B cell (primary cell): ENCODE measurements around the gene CD200. TPM values are rescaled to one million over a fixed set of nuclear protein-coding genes. Genes with fewer than 3 reads are reported as not detected.
A peak's percentile ranks its signal among the peaks of the same experiment; 100 is the strongest.

Experiments
- ATAC-seq: fragments of 200-7000 bp; cut with Tn5 transposase; one replicate; pipeline ENCODE4 v1.10.0; 2021; ENCODE audit warnings: low read depth, mild to moderate bottlenecking, moderate number of reproducible peaks, moderate library complexity
- CTCF ChIA-PET: fragments of 350-600 bp; sonication (Branson Sonifier 250); formaldehyde crosslinking; loops from one replicate; lab custom pipeline; 2021; ENCODE audit warnings: antibody characterized with exemption, inconsistent platforms; lab: Charles Lee
- POLR2A ChIA-PET: fragments of 350-600 bp; sonication (Branson Sonifier 250); formaldehyde crosslinking; loops from one replicate; lab custom pipeline; 2021; ENCODE audit warnings: antibody characterized with exemption; lab: Charles Lee
- DNase-seq: peaks from one replicate; pipeline ENCODE4 v3.0.0; 2013
- H2AFZ ChIP-seq: 2 replicates; pipeline ENCODE4 v1.6.1; 2012; ENCODE audit warnings: mild to moderate bottlenecking, low read depth, low read length; ENCODE audit not compliant: insufficient read depth, poor library complexity, severe bottlenecking
- H3K27ac ChIP-seq, 2 donors: 1 replicate in 1 of 2; 2 replicates in 1 of 2; pipeline ENCODE4 v1.5.1; 2012 to 2013; ENCODE audit warnings: low read length in 2 of 2, mild to moderate bottlenecking in 2 of 2, moderate library complexity in 1 of 2
- H3K27me3 ChIP-seq, 4 experiments: fragments of 200-600 bp in 1 of 4; sonication (generic) in 1 of 4; replicated peaks in 1 of 4; 1 replicate in 2 of 4; 2 replicates in 2 of 4; pipeline versions ENCODE4 v1.6.1 to v1.7.0; 2013 to 2016; ENCODE audit warnings: low read length in 3 of 4, mild to moderate bottlenecking in 2 of 4, mixed read lengths in 1 of 4, moderate library complexity in 1 of 4; ENCODE audit not compliant: insufficient read depth in 4 of 4, control insufficient read depth in 3 of 4; ENCODE audit errors: control extremely low read depth in 1 of 4
- H3K36me3 ChIP-seq, 2 experiments: replicated peaks in 1 of 2; 1 replicate in 1 of 2; 2 replicates in 1 of 2; pipeline versions ENCODE4 v1.6.1 to v1.7.1; 2013; ENCODE audit warnings: low read length in 1 of 2; ENCODE audit not compliant: insufficient read depth in 2 of 2, control insufficient read depth in 1 of 2; ENCODE audit errors: control extremely low read depth in 1 of 2, extremely low read depth in 1 of 2
- H3K4me1 ChIP-seq, 2 donors: fragments of 200-600 bp in 1 of 2; sonication (generic) in 1 of 2; 1 replicate in 1 of 2; 2 replicates in 1 of 2; pipeline versions ENCODE4 v1.5.1 to v1.6.1; 2013 to 2017; ENCODE audit warnings: low read length in 2 of 2; ENCODE audit not compliant: control insufficient read depth in 2 of 2, insufficient read depth in 2 of 2
- H3K4me2 ChIP-seq: replicated peaks from 2 replicates; pipeline ENCODE3; 2012; ENCODE audit warnings: mild to moderate bottlenecking, low read depth, low read length; ENCODE audit not compliant: poor library complexity, severe bottlenecking
- H3K4me3 ChIP-seq, 5 experiments: fragments of 200-600 bp in 1 of 5; sonication (generic) in 1 of 5; 1 replicate in 3 of 5; 2 replicates in 2 of 5; pipeline versions ENCODE4 v1.5.1 to v1.7.0; 2011 to 2016; ENCODE audit warnings: low read length in 4 of 5, mild to moderate bottlenecking in 4 of 5, low read depth in 2 of 5, control low read depth in 1 of 5, moderate library complexity in 1 of 5; ENCODE audit not compliant: insufficient read depth in 1 of 5; ENCODE audit errors: control extremely low read depth in 1 of 5, extremely low read depth in 1 of 5
- H3K79me2 ChIP-seq: fragments of 200-600 bp; sonication (generic); one replicate; pipeline ENCODE4 v1.6.0; 2016; ENCODE audit warnings: low read length; ENCODE audit not compliant: control insufficient read depth, insufficient read depth
- H3K9ac ChIP-seq: fragments of 200-600 bp; sonication (generic); 2 replicates; pipeline ENCODE4 v1.6.1; 2017; ENCODE audit warnings: mild to moderate bottlenecking, low read length, moderate library complexity
- H3K9me3 ChIP-seq, 3 donors: one replicate each; pipeline versions ENCODE4 v1.6.1 to v1.7.1; 2013; ENCODE audit warnings: low read length in 2 of 3; ENCODE audit not compliant: control insufficient read depth in 2 of 3, insufficient read depth in 1 of 3; ENCODE audit errors: control extremely low read depth in 1 of 3
- H4K20me1 ChIP-seq: 2 replicates; pipeline ENCODE4 v1.6.0; 2012; ENCODE audit warnings: mild to moderate bottlenecking, low read length; ENCODE audit not compliant: insufficient read depth, control insufficient read depth, poor library complexity, severe bottlenecking
- H3K27ac Mint-ChIP-seq: one replicate; pipeline ENCODE4 v1.8.0; 2021; ENCODE audit warnings: mixed read lengths
- H3K27me3 Mint-ChIP-seq: one replicate; pipeline ENCODE4 v1.8.0; 2021; ENCODE audit warnings: mixed read lengths
- H3K4me1 Mint-ChIP-seq: one replicate; pipeline ENCODE4 v1.8.0; 2021; ENCODE audit warnings: mixed read lengths
- H3K4me3 Mint-ChIP-seq: one replicate; pipeline ENCODE4 v1.8.0; 2021; ENCODE audit warnings: mixed read lengths
- H3K9me3 Mint-ChIP-seq: one replicate; pipeline ENCODE4 v1.8.0; 2022; ENCODE audit warnings: mixed read lengths; ENCODE audit not compliant: insufficient read depth
- CTCF ChIP-seq: fragments of 200-600 bp; IDR thresholded peaks from one replicate; pipeline ENCODE4 v1.8.0; 2022; ENCODE audit warnings: antibody characterized with exemption, mild to moderate bottlenecking
- EZH2 ChIP-seq: IDR thresholded peaks from 2 replicates; pipeline ENCODE4 v1.6.1; 2012; ENCODE audit warnings: borderline replicate concordance, low read depth, mild to moderate bottlenecking, moderate library complexity, low read length; ENCODE audit not compliant: insufficient read depth, poor library complexity, severe bottlenecking
- WGBS: methylation state at CpG from one replicate; pipeline ENCODE4 v1.1.5; 2013; ENCODE audit warnings: missing lambda C conversion rate; ENCODE audit not compliant: insufficient coverage; 5-methylcytosine and 5-hydroxymethylcytosine counted together
- intact Hi-C: fragments of 100-400 bp; cut with micrococcal nuclease; formaldehyde crosslinking; loops from one replicate; pipeline ENCODE4 v1.10.0; 2022
- polyA plus RNA-seq: library from polyadenylated mRNA; depleted of rRNA; stranded (reverse); fragments of >200 nt; gene quantifications from 2 replicates; pipeline ENCODE4 v1.2.3, GENCODE V29; 2012
- total RNA-seq, 2 donors: library from RNA; stranded (reverse); fragments of 120-200 nt in 1 of 2; gene quantifications; 1 replicate in 1 of 2; 2 replicates in 1 of 2; pipeline versions ENCODE4 v1.2.3 to v1.2.4, GENCODE V29; 2013 to 2022

Gene CD200
- total and polyA plus RNA-seq, 2 donors (not counting 1 experiment from before 2014, with no cell fraction given) = 35.0 to 49.9 TPM

- TF ChIP-seq CTCF (no peak), EZH2 (no peak)
- peak overlapping the region in 1 of 2 donors; percentile 10 for H3K27ac ChIP-seq
- intact Hi-C loops = loop anchor here (10.0 kb wide), 1 partner anchor 433 kb away; no protein-coding TSS in a partner anchor
- Mint-ChIP-seq H3K4me3 (no peak overlapping the region), H3K9me3 (no peaks in the 10 kb centered on the region), H3K27ac (no peak overlapping the region), H3K27me3 (no peaks in the 10 kb centered on the region), H3K4me1 (peaks cover 15% of the 10 kb centered on the region)
- H3K36me3 ChIP-seq = no peaks in the 10 kb centered on the region
- H3K4me1 ChIP-seq = peaks cover 32 to 34% of the 10 kb centered on the region in 2 donors
- peaks cover 0 to 6% (median 1%) of the 10 kb centered on the region in 3 donors for H3K9me3 ChIP-seq
- H4K20me1 ChIP-seq = no peaks in the 10 kb centered on the region
- no peaks in the 10 kb centered on the region for H3K27me3 ChIP-seq
- H3K4me3 ChIP-seq = no peak overlapping the region
- H2AFZ ChIP-seq = peak overlapping the region; percentile 30
- H3K4me2 ChIP-seq = no peak overlapping the region
- DNase-seq (no peak), ATAC-seq (no peak)
- no peaks in the 10 kb centered on the region for H3K79me2 ChIP-seq
- CTCF ChIA-PET = interaction anchor here (1.1 to 1.3 kb wide), 3 partner anchors 8 to 232 kb away, joined by 3 to 4 read pairs (median 3); partner anchors contain the start of gene SLC9C1
- H3K9ac ChIP-seq = no peak overlapping the region
- WGBS = 98% methylated on average over 8 of the region's 11 CpGs
- POLR2A ChIA-PET = no interaction called here
Measured at GRCh38 chr3:112302150-112302830, 30.7 kb upstream of the CD200 start.
